ENCODE data around the gene CHCHD3. TPM values are rescaled to one million over a fixed set of nuclear protein-coding genes. Genes with fewer than 3 reads are reported as not detected.
"Not testable (repeated sequence)": the region's sequence is repeated elsewhere in the genome, so short reads cannot be mapped to it uniquely, and the experiment has no call there.

The CHCHD3 gene
- polyA plus RNA-seq, 1 donor = 56.8 TPM

- Histone ChIP-seq H3K36me3 (ENCODE audit: control insufficient read depth, insufficient read depth, low read length) (peaks cover 2% of the 10 kb centered on the region), H3K4me1 (ENCODE audit: control insufficient read depth, insufficient read depth, low read length) (no peaks in the 10 kb centered on the region), H3K27me3 (ENCODE audit: control insufficient read depth, insufficient read depth, low read length) (no peaks in the 10 kb centered on the region), H3K27ac (ENCODE audit: low read length) (no peak overlapping the region), H3K9me3 (ENCODE audit: control insufficient read depth, low read depth, low read length) (no peaks in the 10 kb centered on the region), H3K4me3 (ENCODE audit: low read length) (no peak overlapping the region)
- no CpG with 5 or more reads among the region's 5 CpGs for WGBS (ENCODE audit: insufficient coverage, low lambda C conversion rate)
- no peak for DNase-seq
Observed at GRCh38 chr7:133050200-133050995, 31.5 kb downstream of the CHCHD3 start.

- no peaks in the 10 kb centered on the region for H3K4me1 ChIP-seq (ENCODE audit: control insufficient read depth, insufficient read depth, low read length)
- WGBS (ENCODE audit: insufficient coverage, low lambda C conversion rate) = 100% methylated on average over 1 of the region's 4 CpGs
- H3K4me3 ChIP-seq (ENCODE audit: low read length) = no peak overlapping the region
- H3K36me3 ChIP-seq (ENCODE audit: control insufficient read depth, insufficient read depth, low read length) = no peaks in the 10 kb centered on the region
- no peaks in the 10 kb centered on the region for H3K27me3 ChIP-seq (ENCODE audit: control insufficient read depth, insufficient read depth, low read length)
- no peak for DNase-seq
- no peak overlapping the region for H3K27ac ChIP-seq (ENCODE audit: low read length)
- H3K9me3 ChIP-seq (ENCODE audit: control insufficient read depth, low read depth, low read length) = no peaks in the 10 kb centered on the region
Observed at GRCh38 chr7:133048589-133048988, 33.3 kb downstream of the CHCHD3 start.

DNA sequence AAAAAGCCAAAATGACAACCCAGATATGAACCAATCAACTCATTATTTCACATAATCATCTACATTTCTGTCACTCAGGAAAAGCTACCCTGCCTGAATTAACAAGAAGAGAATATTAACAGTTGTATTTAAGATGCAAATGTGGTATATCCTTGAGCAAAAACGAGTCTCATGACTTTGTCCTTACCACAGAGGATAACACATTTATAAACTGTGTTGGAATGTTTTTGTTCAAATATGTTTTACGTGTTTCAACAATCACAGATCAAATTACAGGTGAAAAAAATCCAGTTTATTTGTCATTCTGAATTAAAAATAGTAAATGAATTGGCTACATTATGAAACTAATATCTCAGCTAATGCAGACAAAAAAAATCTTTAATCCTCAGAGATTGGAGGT, 34.6 kb downstream of the CHCHD3 start:
- Histone ChIP-seq H3K4me3 (ENCODE audit: low read length) (no peak overlapping the region), H3K27ac (ENCODE audit: low read length) (no peak overlapping the region), H3K4me1 (ENCODE audit: control insufficient read depth, insufficient read depth, low read length) (no peaks in the 10 kb centered on the region), H3K9me3 (ENCODE audit: control insufficient read depth, low read depth, low read length) (no peaks in the 10 kb centered on the region), H3K27me3 (ENCODE audit: control insufficient read depth, insufficient read depth, low read length) (no peaks in the 10 kb centered on the region), H3K36me3 (ENCODE audit: control insufficient read depth, insufficient read depth, low read length) (no peaks in the 10 kb centered on the region)
- WGBS (ENCODE audit: insufficient coverage, low lambda C conversion rate) = 90% methylated on average over 2 of the region's 2 CpGs
- DNase-seq = no peak

- no peak overlapping the region for H3K4me3 ChIP-seq (ENCODE audit: low read length)
- no peak overlapping the region for H3K27ac ChIP-seq (ENCODE audit: low read length)
- no peak for DNase-seq
- no peaks in the 10 kb centered on the region for H3K27me3 ChIP-seq (ENCODE audit: control insufficient read depth, insufficient read depth, low read length)
- no peaks in the 10 kb centered on the region for H3K9me3 ChIP-seq (ENCODE audit: control insufficient read depth, low read depth, low read length)
- H3K36me3 ChIP-seq (ENCODE audit: control insufficient read depth, insufficient read depth, low read length) = no peaks in the 10 kb centered on the region
- no CpG with 5 or more reads among the region's 9 CpGs for WGBS (ENCODE audit: insufficient coverage, low lambda C conversion rate)
- no peaks in the 10 kb centered on the region for H3K4me1 ChIP-seq (ENCODE audit: control insufficient read depth, insufficient read depth, low read length)
Observed at GRCh38 chr7:133044722-133045473, 37.0 kb downstream of the CHCHD3 start.

GRCh38 chr7:133040674-133041073, 41.2 kb downstream of the CHCHD3 start:
- Histone ChIP-seq H3K9me3 (ENCODE audit: control insufficient read depth, low read depth, low read length) (no peaks in the 10 kb centered on the region), H3K27me3 (ENCODE audit: control insufficient read depth, insufficient read depth, low read length) (no peaks in the 10 kb centered on the region), H3K27ac (ENCODE audit: low read length) (no peak overlapping the region), H3K36me3 (ENCODE audit: control insufficient read depth, insufficient read depth, low read length) (no peaks in the 10 kb centered on the region), H3K4me1 (ENCODE audit: control insufficient read depth, insufficient read depth, low read length) (no peaks in the 10 kb centered on the region), H3K4me3 (ENCODE audit: low read length) (no peak overlapping the region)
- DNase-seq = no peak
- 100% methylated on average over 3 of the region's 7 CpGs for WGBS (ENCODE audit: insufficient coverage, low lambda C conversion rate)

GRCh38 chr7:133040178-133040577, 41.7 kb downstream of the CHCHD3 start:
- Histone ChIP-seq H3K9me3 (ENCODE audit: control insufficient read depth, low read depth, low read length) (no peaks in the 10 kb centered on the region), H3K36me3 (ENCODE audit: control insufficient read depth, insufficient read depth, low read length) (no peaks in the 10 kb centered on the region), H3K27me3 (ENCODE audit: control insufficient read depth, insufficient read depth, low read length) (no peaks in the 10 kb centered on the region), H3K4me1 (ENCODE audit: control insufficient read depth, insufficient read depth, low read length) (no peaks in the 10 kb centered on the region), H3K27ac (ENCODE audit: low read length) (no peak overlapping the region), H3K4me3 (ENCODE audit: low read length) (no peak overlapping the region)
- WGBS (ENCODE audit: insufficient coverage, low lambda C conversion rate) = no CpG with 5 or more reads among the region's 1 CpG
- DNase-seq = no peak

DNA sequence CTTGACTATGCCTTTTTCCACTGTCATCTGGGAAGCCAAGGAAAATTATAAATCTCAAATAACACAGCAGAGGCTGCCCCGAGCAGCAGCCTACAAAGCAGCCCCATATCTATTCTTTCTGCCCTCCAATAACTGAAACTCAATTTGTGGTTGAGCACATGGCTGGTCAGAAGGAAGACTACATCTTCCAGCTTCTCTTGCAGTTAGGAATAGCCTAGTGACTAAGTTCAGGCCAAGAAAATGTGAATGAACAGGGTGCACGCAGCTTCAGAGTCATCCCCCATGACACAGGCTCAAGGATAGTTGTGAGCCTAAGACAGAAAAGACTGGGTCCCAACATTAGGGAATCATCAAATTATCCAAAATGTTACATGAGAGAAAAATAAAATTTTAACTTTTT, 42.3 kb downstream of the CHCHD3 start:
- Histone ChIP-seq H3K36me3 (ENCODE audit: control insufficient read depth, insufficient read depth, low read length) (no peaks in the 10 kb centered on the region), H3K4me3 (ENCODE audit: low read length) (no peak overlapping the region), H3K4me1 (ENCODE audit: control insufficient read depth, insufficient read depth, low read length) (no peaks in the 10 kb centered on the region), H3K27ac (ENCODE audit: low read length) (no peak overlapping the region), H3K9me3 (ENCODE audit: control insufficient read depth, low read depth, low read length) (no peaks in the 10 kb centered on the region), H3K27me3 (ENCODE audit: control insufficient read depth, insufficient read depth, low read length) (no peaks in the 10 kb centered on the region)
- no CpG with 5 or more reads among the region's 2 CpGs for WGBS (ENCODE audit: insufficient coverage, low lambda C conversion rate)
- DNase-seq = no peak

DNA sequence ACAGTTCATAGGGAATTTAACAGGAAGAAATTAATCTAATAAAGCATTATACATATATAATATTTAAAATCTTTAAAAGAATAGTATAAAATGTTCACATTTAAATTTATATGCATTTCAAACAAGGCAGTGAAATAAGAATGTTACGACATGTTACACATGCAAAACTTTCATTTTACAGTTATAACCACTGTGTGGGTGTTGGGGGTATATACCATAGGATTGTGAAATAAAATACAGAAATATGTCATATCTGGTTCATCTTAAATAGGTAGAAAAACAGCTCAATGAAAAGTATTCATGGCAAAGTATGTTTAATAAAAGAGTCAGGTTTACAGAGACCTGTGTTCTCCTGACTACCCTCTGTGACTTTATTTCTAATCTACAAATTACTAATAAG, 45.6 kb downstream of the CHCHD3 start:
- no peaks in the 10 kb centered on the region for H3K36me3 ChIP-seq (ENCODE audit: control insufficient read depth, insufficient read depth, low read length)

GRCh38 chr7:133035240-133035639, 46.6 kb downstream of the CHCHD3 start:
- not testable (repeated sequence) for H3K27ac ChIP-seq (ENCODE audit: low read length); H3K4me3 ChIP-seq (ENCODE audit: low read length); H3K9me3 ChIP-seq (ENCODE audit: control insufficient read depth, low read depth, low read length); H3K27me3 ChIP-seq (ENCODE audit: control insufficient read depth, insufficient read depth, low read length); H3K4me1 ChIP-seq (ENCODE audit: control insufficient read depth, insufficient read depth, low read length); DNase-seq; H3K36me3 ChIP-seq (ENCODE audit: control insufficient read depth, insufficient read depth, low read length)
- WGBS (ENCODE audit: insufficient coverage, low lambda C conversion rate) = no CpG with 5 or more reads among the region's 10 CpGs

More for the DNA sequence above, 45.6 kb downstream of the CHCHD3 start:
- 100% methylated on average over 1 of the region's 1 CpG for WGBS (ENCODE audit: insufficient coverage, low lambda C conversion rate)
- Histone ChIP-seq H3K27me3 (ENCODE audit: control insufficient read depth, insufficient read depth, low read length) (no peaks in the 10 kb centered on the region), H3K9me3 (ENCODE audit: control insufficient read depth, low read depth, low read length) (no peaks in the 10 kb centered on the region), H3K4me1 (ENCODE audit: control insufficient read depth, insufficient read depth, low read length) (no peaks in the 10 kb centered on the region), H3K4me3 (ENCODE audit: low read length) (no peak overlapping the region), H3K27ac (ENCODE audit: low read length) (no peak overlapping the region)
- no peak for DNase-seq

GRCh38 chr7:133030346-133030745, 51.5 kb downstream of the CHCHD3 start:
- Histone ChIP-seq H3K27ac (ENCODE audit: low read length) (no peak overlapping the region), H3K4me1 (ENCODE audit: control insufficient read depth, insufficient read depth, low read length) (no peaks in the 10 kb centered on the region), H3K27me3 (ENCODE audit: control insufficient read depth, insufficient read depth, low read length) (no peaks in the 10 kb centered on the region), H3K4me3 (ENCODE audit: low read length) (no peak overlapping the region), H3K9me3 (ENCODE audit: control insufficient read depth, low read depth, low read length) (no peaks in the 10 kb centered on the region), H3K36me3 (ENCODE audit: control insufficient read depth, insufficient read depth, low read length) (no peaks in the 10 kb centered on the region)
- no peak for DNase-seq
